Measurements from ENCODE around the gene SNRPA1.
"Not testable (repeated sequence)": the region's sequence is repeated elsewhere in the genome, so short reads cannot be mapped to it uniquely, and the experiment has no call there.

GRCh38 chr15:101287342-101287741, 7.7 kb downstream of the SNRPA1 start:
- TF ChIP-seq CTCF (IDR thresholded peaks at IDR 0.05); EZH2 (IDR thresholded peaks at IDR 0.05; ENCODE audit: borderline replicate concordance, insufficient read depth, low read depth, low read length, poor library complexity, severe bottlenecking): not testable (repeated sequence)

Data from B cell (primary cell).